PC-9 (cell line): Measurements from ENCODE around the gene GPX4. TPM values are rescaled to one million over a fixed set of nuclear protein-coding genes. Genes with fewer than 3 reads are reported as not detected.

Experiments
- BruUV-seq: library from RNA; stranded (reverse); fragments of 400-500 nt; replicated peaks from 2 replicates; lab custom pipeline; 2021; lab: Mats Ljungman, UMichigan
- CTCF ChIA-PET: fragments of 300-600 bp; sonication (Branson Sonifier 250); formaldehyde crosslinking; loops from one replicate; lab custom pipeline; 2022; ENCODE audit warnings: antibody characterized with exemption; lab: Charles Lee
- POLR2A ChIA-PET: fragments of 300-600 bp; sonication (Branson Sonifier 250); formaldehyde crosslinking; loops from one replicate; lab custom pipeline; 2022; ENCODE audit warnings: antibody characterized with exemption; ENCODE audit not compliant: unreplicated experiment; lab: Charles Lee
- DNase-seq, 2 experiments: peaks; one replicate each; pipeline versions ENCODE4 v3.0.0 to v3.0.0-alpha.2; 2015 to 2022; ENCODE audit warnings: mixed read lengths in 1 of 2
- H2AFZ ChIP-seq: fragments of 200-600 bp; sonication (generic); 2 replicates; pipeline ENCODE4 v1.8.1; 2017; ENCODE audit warnings: antibody characterized with exemption
- H3F3A ChIP-seq: fragments of 200-600 bp; sonication (generic); 2 replicates; pipeline ENCODE4 v1.8.1; 2017; ENCODE audit warnings: antibody characterized with exemption, mild to moderate bottlenecking, low read depth; ENCODE audit not compliant: insufficient read depth
- H3K27ac ChIP-seq: fragments of 200-600 bp; sonication (generic); 2 replicates; pipeline ENCODE4 v1.6.1; 2016; ENCODE audit warnings: mixed run types
- H3K27me3 ChIP-seq: fragments of 200-600 bp; sonication (generic); 2 replicates; pipeline ENCODE4 v1.6.1; 2016; ENCODE audit warnings: low read depth, mixed run types; ENCODE audit not compliant: insufficient read depth
- H3K36me3 ChIP-seq: fragments of 200-600 bp; sonication (generic); 2 replicates; pipeline ENCODE4 v1.6.1; 2016; ENCODE audit warnings: low read depth, mixed run types
- H3K4me1 ChIP-seq: fragments of 200-600 bp; sonication (generic); replicated peaks from 2 replicates; pipeline ENCODE4 v1.6.1; 2016; ENCODE audit warnings: mixed run types; ENCODE audit not compliant: insufficient read depth
- H3K4me2 ChIP-seq: fragments of 200-600 bp; sonication (generic); 2 replicates; pipeline ENCODE4 v1.6.1; 2017; ENCODE audit warnings: mixed run types
- H3K4me3 ChIP-seq: fragments of 200-600 bp; sonication (generic); 2 replicates; pipeline ENCODE4 v1.6.1; 2016; ENCODE audit warnings: mixed run types
- H3K79me2 ChIP-seq: fragments of 200-600 bp; sonication (generic); 2 replicates; pipeline ENCODE4 v1.6.1; 2017; ENCODE audit warnings: low read depth, mixed run types
- H3K9me2 ChIP-seq: fragments of 200-600 bp; sonication (generic); 2 replicates; pipeline ENCODE4 v1.8.1; 2017; ENCODE audit warnings: mild to moderate bottlenecking; ENCODE audit not compliant: insufficient read depth
- H3K9me3 ChIP-seq: fragments of 200-600 bp; sonication (generic); 2 replicates; pipeline ENCODE4 v1.8.1; 2016; ENCODE audit warnings: low read depth; ENCODE audit not compliant: insufficient read depth
- H4K20me1 ChIP-seq: fragments of 200-600 bp; sonication (generic); 2 replicates; pipeline ENCODE4 v1.8.1; 2017; ENCODE audit not compliant: insufficient read depth
- EZH2 ChIP-seq: fragments of 200-600 bp; sonication (generic); IDR thresholded peaks from 2 replicates; pipeline ENCODE4 v1.8.0; 2017; ENCODE audit warnings: antibody characterized with exemption, low read depth
- intact Hi-C: fragments of 100-400 bp; cut with micrococcal nuclease; formaldehyde crosslinking; loops from one replicate; pipeline ENCODE4 v1.10.0; 2022; ENCODE audit not compliant: unreplicated experiment
- total RNA-seq: library from RNA; stranded (reverse); gene quantifications from 2 replicates; pipeline ENCODE4 v1.2.3, GENCODE V29; 2021
- TF ChIP-seq, protein P1 (sequence below): fragments of 200-600 bp; sonication (generic); conservative IDR thresholded peaks from 2 replicates; pipeline ENCODE4 v1.6.1; 2017; ENCODE audit warnings: mixed run types, antibody characterized with exemption, mild to moderate bottlenecking, moderate library complexity

GPX4 gene
- total RNA-seq, 1 experiment from 2014 or later = 465 TPM

DNA sequence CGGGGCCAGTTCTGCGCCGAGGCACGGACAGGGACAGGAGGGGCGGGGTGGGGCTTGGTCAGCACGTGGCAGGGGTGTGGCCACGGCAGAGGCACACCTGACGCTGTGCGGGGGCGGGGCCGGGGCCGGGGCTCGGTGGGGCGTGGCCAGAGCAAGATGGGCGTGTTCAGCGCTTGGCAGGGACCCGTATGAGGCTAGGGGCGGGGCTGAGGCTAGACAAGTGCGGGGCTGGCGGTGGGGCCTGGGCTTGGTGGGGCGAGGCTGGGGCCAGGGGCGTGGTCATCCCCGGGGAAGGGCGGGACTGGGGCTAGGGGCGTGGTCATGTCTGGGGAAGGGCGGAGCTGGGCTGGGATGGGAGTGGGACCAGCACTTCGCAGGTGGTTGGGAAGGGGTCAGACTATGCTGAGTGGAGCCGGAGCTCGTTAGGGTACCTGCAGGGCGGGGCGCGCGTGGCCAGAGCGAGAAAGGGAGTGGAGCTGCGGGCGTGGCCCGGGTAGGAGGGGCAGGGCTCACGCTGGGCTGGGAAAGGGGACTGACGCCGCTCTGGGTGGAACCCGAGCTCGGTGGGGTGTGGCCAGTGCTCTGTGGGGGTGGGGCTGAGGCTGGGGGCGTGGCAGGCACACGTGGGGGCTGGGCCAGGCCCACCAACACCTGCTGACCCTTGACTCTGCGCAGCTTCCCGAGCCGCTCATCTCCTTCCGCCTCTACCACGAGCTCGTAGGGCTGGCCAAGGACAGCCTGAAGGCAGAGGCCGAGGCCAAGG lies 21.4 kb upstream of the GPX4 start:
- no peaks in the 10 kb centered on the region for H3K9me3 ChIP-seq
- H3F3A ChIP-seq = peaks cover 7% of the 10 kb centered on the region; the same call in 1 of the 2 replicates
- no peaks in the 10 kb centered on the region for H3K4me1 ChIP-seq
- ChIA-PET POLR2A (interaction anchor here (0.6 kb wide), 1 partner anchor 45 kb away, joined by 3 read pairs; no protein-coding TSS in a partner anchor), CTCF (no interaction called here)
- H3K27ac ChIP-seq = 0 out of 2 replicates have a peak overlapping the region, but pooled peaks have one; percentile 39
- no TSS peak for BruUV-seq
- H3K4me3 ChIP-seq = peak overlapping the region; percentile 53; the same call in 1 of the 2 replicates
- TF ChIP-seq EZH2 = no peak
- TF ChIP-seq, protein P1, sequence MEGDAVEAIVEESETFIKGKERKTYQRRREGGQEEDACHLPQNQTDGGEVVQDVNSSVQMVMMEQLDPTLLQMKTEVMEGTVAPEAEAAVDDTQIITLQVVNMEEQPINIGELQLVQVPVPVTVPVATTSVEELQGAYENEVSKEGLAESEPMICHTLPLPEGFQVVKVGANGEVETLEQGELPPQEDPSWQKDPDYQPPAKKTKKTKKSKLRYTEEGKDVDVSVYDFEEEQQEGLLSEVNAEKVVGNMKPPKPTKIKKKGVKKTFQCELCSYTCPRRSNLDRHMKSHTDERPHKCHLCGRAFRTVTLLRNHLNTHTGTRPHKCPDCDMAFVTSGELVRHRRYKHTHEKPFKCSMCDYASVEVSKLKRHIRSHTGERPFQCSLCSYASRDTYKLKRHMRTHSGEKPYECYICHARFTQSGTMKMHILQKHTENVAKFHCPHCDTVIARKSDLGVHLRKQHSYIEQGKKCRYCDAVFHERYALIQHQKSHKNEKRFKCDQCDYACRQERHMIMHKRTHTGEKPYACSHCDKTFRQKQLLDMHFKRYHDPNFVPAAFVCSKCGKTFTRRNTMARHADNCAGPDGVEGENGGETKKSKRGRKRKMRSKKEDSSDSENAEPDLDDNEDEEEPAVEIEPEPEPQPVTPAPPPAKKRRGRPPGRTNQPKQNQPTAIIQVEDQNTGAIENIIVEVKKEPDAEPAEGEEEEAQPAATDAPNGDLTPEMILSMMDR = no peak
- H3K27me3 ChIP-seq = no peaks in the 10 kb centered on the region
- H3K79me2 ChIP-seq = no peaks in the 10 kb centered on the region
- peak in 1 of 2 experiments; percentile 67 for DNase-seq
- H3K9me2 ChIP-seq = no peaks in the 10 kb centered on the region
- no peaks in the 10 kb centered on the region for H3K36me3 ChIP-seq
- intact Hi-C loops = no loop called here
- H3K4me2 ChIP-seq = peak overlapping the region; percentile 79
- H2AFZ ChIP-seq = peak overlapping the region; percentile 72; the same call in 1 of the 2 replicates
- H4K20me1 ChIP-seq = no peaks in the 10 kb centered on the region

DNA sequence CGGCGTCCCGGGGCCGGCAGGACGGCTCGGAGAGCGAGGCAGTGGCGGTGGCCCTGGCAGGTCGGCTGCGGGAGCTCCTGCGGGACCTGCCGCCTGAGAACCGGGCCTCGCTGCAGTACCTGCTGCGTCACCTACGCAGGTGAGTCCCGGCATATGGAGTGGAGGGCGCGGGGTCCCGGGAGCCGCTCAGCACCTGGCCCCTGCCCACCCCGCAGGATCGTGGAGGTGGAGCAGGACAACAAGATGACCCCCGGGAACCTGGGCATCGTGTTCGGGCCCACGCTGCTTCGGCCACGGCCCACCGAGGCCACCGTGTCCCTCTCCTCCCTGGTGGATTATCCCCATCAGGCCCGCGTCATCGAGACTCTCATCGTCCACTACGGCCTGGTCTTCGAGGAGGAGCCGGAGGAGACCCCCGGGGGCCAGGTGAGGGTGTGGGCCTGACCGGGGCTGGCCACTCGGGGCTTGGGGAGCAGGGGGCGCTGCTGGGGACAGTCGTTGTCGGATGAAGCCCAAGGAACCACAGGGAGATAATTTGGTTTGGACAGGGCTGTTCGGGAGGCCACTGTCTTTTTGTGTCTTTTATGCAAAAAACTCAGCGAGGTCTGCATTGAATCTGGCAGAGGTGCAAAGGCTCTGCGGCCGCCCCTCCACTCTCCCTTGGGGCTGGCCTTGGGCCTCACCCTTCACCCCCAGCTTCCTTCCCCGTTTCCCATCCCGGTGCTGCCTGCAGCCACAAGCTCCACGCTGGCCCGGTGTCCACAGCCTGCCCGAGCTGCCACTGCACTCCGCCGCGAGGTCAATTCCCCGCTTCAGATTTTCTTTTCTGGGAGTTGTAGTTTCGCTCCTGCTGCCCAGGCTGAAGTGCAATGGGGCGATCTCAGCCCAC lies 20.6 kb upstream of the GPX4 start:
- Histone ChIP-seq H3K27ac (no peak overlapping the region), H3K4me3 (peak overlapping the region; percentile 53; the same call in 1 of the 2 replicates), H3F3A (peaks cover 7% of the 10 kb centered on the region; the same call in 1 of the 2 replicates), H3K4me1 (no peaks in the 10 kb centered on the region), H3K9me3 (no peaks in the 10 kb centered on the region), H3K4me2 (peak overlapping the region; percentile 79; the same call in 1 of the 2 replicates), H3K27me3 (no peaks in the 10 kb centered on the region), H3K9me2 (no peaks in the 10 kb centered on the region), H3K36me3 (no peaks in the 10 kb centered on the region), H3K79me2 (no peaks in the 10 kb centered on the region), H2AFZ (no peak overlapping the region), H4K20me1 (no peaks in the 10 kb centered on the region)
- ChIA-PET POLR2A (interaction anchor here (0.6 kb wide), 1 partner anchor 45 kb away, joined by 3 read pairs; no protein-coding TSS in a partner anchor), CTCF (no interaction called here)
- intact Hi-C loops = no loop called here
- TF ChIP-seq, protein P1 = no peak
- TF ChIP-seq EZH2 = no peak
- BruUV-seq = no TSS peak
- DNase-seq = no peak
